Glutamatergic neuron (in vitro differentiated cells): ENCODE data around the gene TLE1. TPM values are rescaled to one million over a fixed set of nuclear protein-coding genes. Genes with fewer than 3 reads are reported as not detected.
A peak's percentile ranks its signal among the peaks of the same experiment; 100 is the strongest.

Experiments
- DNase-seq: peaks from one replicate; pipeline ENCODE4 v3.0.0; 2022
- H3K27ac Mint-ChIP-seq: one replicate; pipeline ENCODE4 v1.8.0; 2020; ENCODE audit warnings: mild to moderate bottlenecking, mixed read lengths, inconsistent platforms; ENCODE audit not compliant: unreplicated experiment
- H3K27me3 Mint-ChIP-seq: one replicate; pipeline ENCODE4 v1.8.0; 2020; ENCODE audit warnings: mild to moderate bottlenecking, moderate library complexity, mixed read lengths, inconsistent platforms; ENCODE audit not compliant: unreplicated experiment
- H3K36me3 Mint-ChIP-seq: one replicate; pipeline ENCODE4 v1.8.0; 2020; ENCODE audit warnings: mild to moderate bottlenecking, mixed read lengths, inconsistent platforms; ENCODE audit not compliant: unreplicated experiment
- H3K4me1 Mint-ChIP-seq: one replicate; pipeline ENCODE4 v1.8.0; 2020; ENCODE audit warnings: mild to moderate bottlenecking, low read depth, mixed read lengths, inconsistent platforms; ENCODE audit not compliant: unreplicated experiment
- H3K4me3 Mint-ChIP-seq: one replicate; pipeline ENCODE4 v1.8.0; 2020; ENCODE audit warnings: mild to moderate bottlenecking, mixed read lengths, inconsistent platforms; ENCODE audit not compliant: unreplicated experiment
- H3K9me3 Mint-ChIP-seq: one replicate; pipeline ENCODE4 v1.8.0; 2020; ENCODE audit warnings: mild to moderate bottlenecking, moderate library complexity, mixed read lengths, inconsistent platforms; ENCODE audit not compliant: unreplicated experiment
- total RNA-seq: library from RNA; stranded (reverse); fragmentation: NEBNext Ultra II Directional; extraction: Animal tissue kit (Norgen Biotek cat#: 25700); gene quantifications from one replicate; pipeline ENCODE4 v1.2.1, GENCODE V29; 2021; ENCODE audit not compliant: unreplicated experiment
- TF ChIP-seq, protein P1 (sequence below): fragments of 200-600 bp; sonication (generic); IDR thresholded peaks from one replicate; pipeline ENCODE4 v1.5.0; 2021; ENCODE audit not compliant: partially characterized antibody, unreplicated experiment

Gene TLE1
- total RNA-seq, 1 donor from 2014 or later = 345 TPM

DNA sequence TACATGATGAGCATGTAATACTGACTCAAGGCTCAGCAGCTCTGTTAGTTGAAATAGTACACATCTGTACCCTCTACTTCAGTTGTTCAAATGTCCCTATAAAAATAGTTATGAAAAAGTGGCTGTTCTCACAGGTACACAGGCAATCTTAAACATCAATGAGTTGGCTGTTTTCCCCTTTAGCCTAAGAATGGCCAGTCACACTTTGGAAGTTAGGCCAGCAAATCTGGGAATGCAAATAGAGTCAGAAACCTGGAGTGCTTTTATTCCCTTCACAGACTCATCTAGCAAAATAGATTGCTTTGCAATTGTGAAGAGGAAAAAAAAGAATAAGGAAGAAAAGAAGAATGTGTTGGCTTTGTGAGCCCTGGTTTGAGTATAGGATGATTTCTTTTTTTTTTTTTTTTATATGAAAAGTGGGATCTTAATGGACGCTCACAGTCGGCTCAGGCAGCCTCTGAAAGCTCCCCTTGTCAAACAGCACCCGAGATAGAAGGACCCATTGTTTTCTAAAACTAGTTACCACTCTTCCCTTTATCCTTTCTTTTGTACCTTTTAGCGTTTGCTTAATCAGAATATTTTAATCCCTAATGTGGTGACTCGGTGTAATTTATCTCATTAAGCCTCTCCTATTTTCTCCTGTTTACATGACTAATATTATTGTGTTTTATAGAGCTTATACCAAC, 27.9 kb upstream of the TLE1 start:
- TF ChIP-seq, protein P1, sequence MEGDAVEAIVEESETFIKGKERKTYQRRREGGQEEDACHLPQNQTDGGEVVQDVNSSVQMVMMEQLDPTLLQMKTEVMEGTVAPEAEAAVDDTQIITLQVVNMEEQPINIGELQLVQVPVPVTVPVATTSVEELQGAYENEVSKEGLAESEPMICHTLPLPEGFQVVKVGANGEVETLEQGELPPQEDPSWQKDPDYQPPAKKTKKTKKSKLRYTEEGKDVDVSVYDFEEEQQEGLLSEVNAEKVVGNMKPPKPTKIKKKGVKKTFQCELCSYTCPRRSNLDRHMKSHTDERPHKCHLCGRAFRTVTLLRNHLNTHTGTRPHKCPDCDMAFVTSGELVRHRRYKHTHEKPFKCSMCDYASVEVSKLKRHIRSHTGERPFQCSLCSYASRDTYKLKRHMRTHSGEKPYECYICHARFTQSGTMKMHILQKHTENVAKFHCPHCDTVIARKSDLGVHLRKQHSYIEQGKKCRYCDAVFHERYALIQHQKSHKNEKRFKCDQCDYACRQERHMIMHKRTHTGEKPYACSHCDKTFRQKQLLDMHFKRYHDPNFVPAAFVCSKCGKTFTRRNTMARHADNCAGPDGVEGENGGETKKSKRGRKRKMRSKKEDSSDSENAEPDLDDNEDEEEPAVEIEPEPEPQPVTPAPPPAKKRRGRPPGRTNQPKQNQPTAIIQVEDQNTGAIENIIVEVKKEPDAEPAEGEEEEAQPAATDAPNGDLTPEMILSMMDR = no peak

DNA sequence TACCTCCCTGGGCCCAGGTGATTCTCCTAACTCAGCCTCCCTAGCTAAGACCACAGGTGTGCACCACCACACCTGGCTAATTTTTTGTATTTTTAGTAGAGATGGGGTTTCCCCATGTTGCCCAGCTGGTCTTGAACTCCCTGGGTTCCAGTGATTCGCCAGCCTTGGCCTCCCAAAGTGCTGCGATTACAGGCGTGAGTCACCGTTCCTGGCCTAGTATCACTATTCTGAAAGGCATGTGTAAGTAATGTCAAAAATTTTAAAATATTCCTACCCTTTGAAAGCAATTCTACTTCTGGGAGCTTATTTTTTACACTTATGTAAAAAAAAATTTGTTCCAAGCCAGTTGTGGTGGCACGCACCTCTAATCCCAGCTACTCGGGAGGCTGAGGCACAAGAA, 27.1 kb upstream of the TLE1 start:
- Mint-ChIP-seq H3K36me3 (no peaks in the 10 kb centered on the region), H3K27ac (no peak overlapping the region), H3K9me3 (no peaks in the 10 kb centered on the region), H3K4me1 (no peaks in the 10 kb centered on the region), H3K27me3 (no peaks in the 10 kb centered on the region), H3K4me3 (no peak overlapping the region)
- DNase-seq = no peak
- TF ChIP-seq, protein P1 = no peak

More for the DNA sequence above, 27.9 kb upstream of the TLE1 start:
- Mint-ChIP-seq H3K36me3 (no peaks in the 10 kb centered on the region), H3K9me3 (no peaks in the 10 kb centered on the region), H3K27ac (no peak overlapping the region), H3K27me3 (no peaks in the 10 kb centered on the region), H3K4me1 (no peaks in the 10 kb centered on the region), H3K4me3 (no peak overlapping the region)
- no peak for DNase-seq

- Mint-ChIP-seq H3K27me3 (no peaks in the 10 kb centered on the region), H3K36me3 (no peaks in the 10 kb centered on the region), H3K27ac (no peak overlapping the region), H3K4me1 (no peaks in the 10 kb centered on the region), H3K4me3 (no peak overlapping the region), H3K9me3 (no peaks in the 10 kb centered on the region)
- DNase-seq = no peak
- TF ChIP-seq, protein P1 = no peak
Observed at GRCh38 chr9:81705578-81705977, 16.2 kb upstream of the TLE1 start.

- Mint-ChIP-seq H3K27me3 (peaks cover 10% of the 10 kb centered on the region), H3K36me3 (no peaks in the 10 kb centered on the region), H3K4me3 (no peak overlapping the region), H3K4me1 (peaks cover 20% of the 10 kb centered on the region), H3K9me3 (peaks cover 9% of the 10 kb centered on the region), H3K27ac (no peak overlapping the region)
- TF ChIP-seq, protein P1 = no peak
- DNase-seq = no peak
Observed at GRCh38 chr9:81694541-81694940, 5.2 kb upstream of the TLE1 start.

DNA sequence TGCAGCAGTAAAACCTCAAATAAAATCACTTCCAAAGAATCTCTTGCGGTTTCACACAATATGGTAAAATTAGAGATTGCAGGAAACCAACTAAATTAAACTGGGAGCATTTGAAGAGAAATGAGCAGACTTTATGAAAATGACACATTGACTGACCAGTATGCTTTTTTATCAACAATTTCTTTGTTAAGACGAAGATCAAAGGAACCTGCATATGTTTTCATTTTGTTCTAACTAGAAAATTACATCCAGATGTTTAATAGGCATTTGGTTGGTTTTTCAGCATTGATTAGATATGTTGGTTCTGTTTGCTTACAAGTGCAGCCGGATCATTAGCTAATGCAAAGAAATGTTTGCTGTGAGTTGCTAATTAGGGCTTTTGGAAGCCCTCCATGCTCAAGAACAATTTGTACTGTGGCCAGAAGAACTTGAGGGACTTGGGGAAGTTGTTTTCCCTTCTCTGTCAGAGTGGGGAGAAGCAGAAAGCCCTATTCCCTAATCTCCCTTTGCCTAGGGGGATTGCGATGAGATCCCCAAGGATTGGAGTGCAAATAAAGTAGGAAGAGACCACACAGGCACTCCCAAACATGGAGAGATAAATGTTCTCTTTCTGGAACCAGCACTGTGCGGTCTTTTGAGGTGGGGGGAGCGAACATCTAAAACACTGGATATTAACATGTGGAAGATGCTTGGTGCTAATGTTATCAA, 4.5 kb upstream of the TLE1 start:
- peaks cover 20% of the 10 kb centered on the region for H3K4me1 Mint-ChIP-seq
- DNase-seq = no peak
- H3K27me3 Mint-ChIP-seq = peaks cover 12% of the 10 kb centered on the region
- no peak overlapping the region for H3K27ac Mint-ChIP-seq
- H3K9me3 Mint-ChIP-seq = peaks cover 11% of the 10 kb centered on the region
- H3K36me3 Mint-ChIP-seq = no peaks in the 10 kb centered on the region
- H3K4me3 Mint-ChIP-seq = peak overlapping the region; percentile 8
- TF ChIP-seq, protein P1 = no peak
